HG02981 (cell line): ENCODE results near the gene ABCC1.
A peak's percentile ranks its signal among the peaks of the same experiment; 100 is the strongest.

Experiments
- ATAC-seq: cut with Tn5 transposase; IDR thresholded peaks from one replicate; pipeline ENCODE4 v1.9.1; 2021; ENCODE audit warnings: mild to moderate bottlenecking, moderate library complexity; ENCODE audit not compliant: unreplicated experiment

ABCC1 gene

GRCh38 chr16:15988268-15989013 lies 39.0 kb downstream of the ABCC1 start:
- no peak for ATAC-seq

GRCh38 chr16:15990902-15991301 lies 41.5 kb downstream of the ABCC1 start:
- ATAC-seq, result no peak

- no peak for ATAC-seq
Observed at GRCh38 chr16:15993128-15993527, 43.7 kb downstream of the ABCC1 start.

- ATAC-seq, result no peak
Observed at GRCh38 chr16:15993541-15993940, 44.1 kb downstream of the ABCC1 start.

GRCh38 chr16:15993946-15994665 lies 44.7 kb downstream of the ABCC1 start:
- ATAC-seq, result no peak

GRCh38 chr16:15996432-15997109 lies 47.2 kb downstream of the ABCC1 start:
- ATAC-seq, result no peak

GRCh38 chr16:16000685-16001084 lies 51.3 kb downstream of the ABCC1 start:
- no peak for ATAC-seq

- ATAC-seq, result no peak
Observed at GRCh38 chr16:16001596-16002255, 52.3 kb downstream of the ABCC1 start.

- no peak for ATAC-seq
Observed at GRCh38 chr16:16003719-16004313, 54.4 kb downstream of the ABCC1 start.

- no peak for ATAC-seq
Observed at GRCh38 chr16:16004314-16004749, 54.9 kb downstream of the ABCC1 start.

- no peak for ATAC-seq
Observed at GRCh38 chr16:16005721-16006120, 56.3 kb downstream of the ABCC1 start.

- no peak for ATAC-seq
Observed at GRCh38 chr16:16006650-16007049, 57.2 kb downstream of the ABCC1 start.

GRCh38 chr16:16007743-16008111 lies 58.3 kb downstream of the ABCC1 start:
- ATAC-seq, result peak; percentile 72

- no peak for ATAC-seq
Observed at GRCh38 chr16:16008666-16009065, 59.2 kb downstream of the ABCC1 start.

- no peak for ATAC-seq
Observed at GRCh38 chr16:16009401-16009800, 60.0 kb downstream of the ABCC1 start.

- no peak for ATAC-seq
Observed at GRCh38 chr16:16010194-16010593, 60.8 kb downstream of the ABCC1 start.

- ATAC-seq, result no peak
Observed at GRCh38 chr16:16012144-16012543, 62.7 kb downstream of the ABCC1 start.

GRCh38 chr16:16013812-16014211 lies 64.4 kb downstream of the ABCC1 start:
- ATAC-seq, result no peak

- no peak for ATAC-seq
Observed at GRCh38 chr16:16014329-16015224, 65.2 kb downstream of the ABCC1 start.

- no peak for ATAC-seq
Observed at GRCh38 chr16:16015849-16016248, 66.4 kb downstream of the ABCC1 start.
